HepG2 (cell line): ENCODE results near the gene GAS2. TPM values are rescaled to one million over a fixed set of nuclear protein-coding genes. Genes with fewer than 3 reads are reported as not detected.
A peak's percentile ranks its signal among the peaks of the same experiment; 100 is the strongest.

Experiments used
- GATA4 ChIP-seq: sonication (generic); IDR thresholded peaks from 2 replicates; pipeline ENCODE4 v1.6.1; 2016; ENCODE audit warnings: antibody characterized with exemption, low read depth, borderline replicate concordance
- HOXA7 ChIP-seq: sonication (generic); formaldehyde crosslinking; IDR thresholded peaks from 2 replicates; pipeline ENCODE4 v1.8.1; 2022; ENCODE audit warnings: mild to moderate bottlenecking, missing genetic modification reagents, moderate library complexity
- KLF11 ChIP-seq: IDR thresholded peaks from 2 replicates; pipeline ENCODE4 v1.6.1; 2016; ENCODE audit warnings: missing compliant biosample characterization
- MAFF ChIP-seq: IDR thresholded peaks from 2 replicates; pipeline ENCODE4 v1.6.1; 2011; ENCODE audit warnings: low read depth, low read length, improper control_type of control experiment
- PHB2 ChIP-seq: fragments of 450-650 bp; IDR thresholded peaks from 2 replicates; pipeline ENCODE4 v1.6.1; 2018; ENCODE audit not compliant: partially characterized antibody
- SP2 ChIP-seq: sonication (generic); formaldehyde crosslinking; IDR thresholded peaks from 2 replicates; pipeline ENCODE4 v1.5.1; 2020; ENCODE audit warnings: mild to moderate bottlenecking, missing genetic modification reagents
- ZFAT ChIP-seq: sonication (generic); formaldehyde crosslinking; conservative IDR thresholded peaks from 2 replicates; pipeline ENCODE4 v1.8.1; 2023; ENCODE audit warnings: missing genetic modification reagents, inconsistent platforms
- ZIK1 ChIP-seq: sonication (generic); formaldehyde crosslinking; IDR thresholded peaks from 2 replicates; pipeline ENCODE4 v1.5.0; 2020; ENCODE audit warnings: mild to moderate bottlenecking, low read depth, missing genetic modification reagents, borderline replicate concordance
- ZKSCAN1 ChIP-seq: fragments of 150-350 bp; IDR thresholded peaks from 2 replicates; pipeline ENCODE4 v1.6.1; 2014; ENCODE audit warnings: low read length
- ZNF10 ChIP-seq: sonication (generic); formaldehyde crosslinking; IDR thresholded peaks from 2 replicates; pipeline ENCODE4 v1.4.0; 2020; ENCODE audit warnings: mild to moderate bottlenecking, low read depth, missing genetic modification reagents, borderline replicate concordance
- ZNF75D ChIP-seq: sonication (generic); formaldehyde crosslinking; IDR thresholded peaks from 2 replicates; pipeline ENCODE4 v1.8.1; 2023; ENCODE audit warnings: missing genetic modification reagents, mild to moderate bottlenecking, borderline replicate concordance
- ZNF766 ChIP-seq: sonication (generic); formaldehyde crosslinking; IDR thresholded peaks from 2 replicates; pipeline ENCODE4 v1.5.0; 2020; ENCODE audit warnings: missing genetic modification reagents, borderline replicate concordance
- ZNF777 ChIP-seq: sonication (generic); formaldehyde crosslinking; IDR thresholded peaks from 2 replicates; pipeline ENCODE4 v1.4.0; 2020; ENCODE audit warnings: missing genetic modification reagents
- ZNF782 ChIP-seq: sonication (generic); formaldehyde crosslinking; IDR thresholded peaks from 2 replicates; pipeline ENCODE4 v1.4.0; 2020; ENCODE audit warnings: missing genetic modification reagents, mild to moderate bottlenecking, borderline replicate concordance
- polyA plus RNA-seq, 8 experiments: library from polyadenylated mRNA; depleted of rRNA in 3 of 8; stranded (reverse) in 7 of 8; unstranded in 1 of 8; fragments of >200 nt; fragmentation: Illumina TruSeq in 4 of 8; extraction: Trizol in 4 of 8; gene quantifications; 2 replicates each; pipeline versions ENCODE4 v1.2.1 to v1.2.3, GENCODE V29; 2011 to 2016; ENCODE audit warnings: low read depth in 4 of 8, missing spikeins in 1 of 8, mixed read lengths in 1 of 8; ENCODE audit not compliant: insufficient read depth in 1 of 8
- total RNA-seq, 5 experiments: library from RNA; depleted of rRNA; stranded (reverse); fragments of >200 nt; fragmentation: Illumina TruSeq; extraction: Trizol; gene quantifications; 2 replicates each; pipeline ENCODE4 v1.2.3, GENCODE V29; 2016; ENCODE audit warnings: low read depth in 1 of 5
- TF ChIP-seq, protein P1 (sequence below): sonication (generic); formaldehyde crosslinking; IDR thresholded peaks from 2 replicates; pipeline ENCODE4 v1.5.0; 2020; ENCODE audit warnings: missing genetic modification reagents
- TF ChIP-seq, protein P2 (sequence below): conservative IDR thresholded peaks from 2 replicates; pipeline ENCODE4 v1.6.1; 2018; ENCODE audit warnings: missing genetic modification reagents
- TF ChIP-seq, protein P3 (sequence below): sonication (generic); formaldehyde crosslinking; IDR thresholded peaks from 2 replicates; pipeline ENCODE4 v1.4.0; 2020; ENCODE audit warnings: missing genetic modification reagents, low read depth, mild to moderate bottlenecking, borderline replicate concordance
- TF ChIP-seq, protein P4 (sequence below): sonication (generic); formaldehyde crosslinking; IDR thresholded peaks from 2 replicates; pipeline ENCODE4 v1.5.0; 2020; ENCODE audit warnings: missing genetic modification reagents, mild to moderate bottlenecking, borderline replicate concordance
- TF ChIP-seq, protein P5 (sequence below): sonication (generic); formaldehyde crosslinking; IDR thresholded peaks from 2 replicates; pipeline ENCODE4 v1.4.0; 2020; ENCODE audit warnings: missing genetic modification reagents, borderline replicate concordance

The GAS2 gene
- total and polyA plus RNA-seq, 2 of the 13 experiments (the other 11 are each of a cell fraction or from before 2014, with no cell fraction given), result 26.0 to 85.1 TPM

DNA sequence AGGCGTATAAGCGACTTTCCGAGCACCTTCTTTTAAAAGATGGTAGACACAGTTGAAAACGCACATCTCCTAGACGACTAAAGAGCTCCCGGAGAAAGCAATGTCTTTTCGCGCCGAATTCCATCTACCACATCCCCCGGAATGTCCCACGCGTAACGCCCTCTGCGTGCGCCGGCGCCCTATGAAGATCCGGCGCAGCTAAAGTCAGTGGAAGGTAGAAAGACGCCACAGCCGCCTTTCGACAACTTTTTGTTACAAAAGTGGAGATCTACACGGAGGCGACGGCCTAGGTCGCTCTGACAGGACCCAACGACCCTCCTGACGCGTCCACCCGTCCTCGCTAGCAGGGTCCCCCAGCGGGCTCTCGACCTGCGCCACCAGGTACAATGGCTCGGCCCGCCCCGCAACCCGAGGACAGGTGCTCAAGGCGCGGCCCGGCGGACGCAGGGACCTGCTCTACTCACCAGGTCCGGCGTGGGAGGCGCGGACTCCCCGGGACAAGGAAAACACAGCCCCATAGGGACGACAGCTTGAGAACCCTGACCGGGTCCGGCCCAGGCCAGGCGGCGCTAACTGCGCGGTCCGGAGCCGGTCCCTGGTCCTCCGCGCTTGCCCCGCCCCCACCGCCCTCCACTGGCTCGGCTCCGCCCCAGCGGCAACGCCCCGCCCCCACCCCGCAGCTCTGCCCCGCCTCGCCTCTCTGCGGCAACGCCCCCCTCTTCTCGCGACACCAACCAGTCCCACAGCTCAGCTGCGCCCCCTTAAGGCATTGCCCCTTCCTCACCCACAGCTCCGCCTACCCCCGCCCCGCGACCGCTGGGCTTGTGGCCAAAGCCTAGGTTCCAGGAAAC lies 163.0 kb downstream of the GAS2 start, which contains the start of gene SVIP (continued):
- TF ChIP-seq ZIK1 (CRISPR knock-in tag) (0 out of 2 replicates have a peak, but pooled peaks have one; percentile 32), SP2 (CRISPR knock-in tag) (no peak), MAFF (no peak), ZKSCAN1 (no peak), KLF11 (no peak), ZNF777 (CRISPR knock-in tag) (no peak), ZNF10 (CRISPR knock-in tag) (no peak), ZFAT (no peak), PHB2 (no peak), ZNF782 (CRISPR knock-in tag) (no peak), GATA4 (no peak), ZNF766 (CRISPR knock-in tag) (no peak), HOXA7 (no peak), ZNF75D (CRISPR knock-in tag) (no peak)
- TF ChIP-seq, protein P1, sequence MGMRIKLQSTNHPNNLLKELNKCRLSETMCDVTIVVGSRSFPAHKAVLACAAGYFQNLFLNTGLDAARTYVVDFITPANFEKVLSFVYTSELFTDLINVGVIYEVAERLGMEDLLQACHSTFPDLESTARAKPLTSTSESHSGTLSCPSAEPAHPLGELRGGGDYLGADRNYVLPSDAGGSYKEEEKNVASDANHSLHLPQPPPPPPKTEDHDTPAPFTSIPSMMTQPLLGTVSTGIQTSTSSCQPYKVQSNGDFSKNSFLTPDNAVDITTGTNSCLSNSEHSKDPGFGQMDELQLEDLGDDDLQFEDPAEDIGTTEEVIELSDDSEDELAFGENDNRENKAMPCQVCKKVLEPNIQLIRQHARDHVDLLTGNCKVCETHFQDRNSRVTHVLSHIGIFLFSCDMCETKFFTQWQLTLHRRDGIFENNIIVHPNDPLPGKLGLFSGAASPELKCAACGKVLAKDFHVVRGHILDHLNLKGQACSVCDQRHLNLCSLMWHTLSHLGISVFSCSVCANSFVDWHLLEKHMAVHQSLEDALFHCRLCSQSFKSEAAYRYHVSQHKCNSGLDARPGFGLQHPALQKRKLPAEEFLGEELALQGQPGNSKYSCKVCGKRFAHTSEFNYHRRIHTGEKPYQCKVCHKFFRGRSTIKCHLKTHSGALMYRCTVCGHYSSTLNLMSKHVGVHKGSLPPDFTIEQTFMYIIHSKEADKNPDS, result no peak
- TF ChIP-seq, protein P2, sequence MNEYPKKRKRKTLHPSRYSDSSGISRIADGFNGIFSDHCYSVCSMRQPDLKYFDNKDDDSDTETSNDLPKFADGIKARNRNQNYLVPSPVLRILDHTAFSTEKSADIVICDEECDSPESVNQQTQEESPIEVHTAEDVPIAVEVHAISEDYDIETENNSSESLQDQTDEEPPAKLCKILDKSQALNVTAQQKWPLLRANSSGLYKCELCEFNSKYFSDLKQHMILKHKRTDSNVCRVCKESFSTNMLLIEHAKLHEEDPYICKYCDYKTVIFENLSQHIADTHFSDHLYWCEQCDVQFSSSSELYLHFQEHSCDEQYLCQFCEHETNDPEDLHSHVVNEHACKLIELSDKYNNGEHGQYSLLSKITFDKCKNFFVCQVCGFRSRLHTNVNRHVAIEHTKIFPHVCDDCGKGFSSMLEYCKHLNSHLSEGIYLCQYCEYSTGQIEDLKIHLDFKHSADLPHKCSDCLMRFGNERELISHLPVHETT (CRISPR knock-in tag), result no peak
- TF ChIP-seq, protein P3, sequence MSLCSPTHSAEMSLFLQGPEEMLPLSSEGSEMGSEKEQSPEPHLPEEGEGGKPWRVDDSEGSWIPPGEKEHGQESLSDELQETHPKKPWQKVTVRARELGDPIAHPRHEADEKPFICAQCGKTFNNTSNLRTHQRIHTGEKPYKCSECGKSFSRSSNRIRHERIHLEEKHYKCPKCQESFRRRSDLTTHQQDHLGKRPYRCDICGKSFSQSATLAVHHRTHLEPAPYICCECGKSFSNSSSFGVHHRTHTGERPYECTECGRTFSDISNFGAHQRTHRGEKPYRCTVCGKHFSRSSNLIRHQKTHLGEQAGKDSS (CRISPR knock-in tag), result peak; percentile 42; the same call in 1 of the 2 replicates
- TF ChIP-seq, protein P4, sequence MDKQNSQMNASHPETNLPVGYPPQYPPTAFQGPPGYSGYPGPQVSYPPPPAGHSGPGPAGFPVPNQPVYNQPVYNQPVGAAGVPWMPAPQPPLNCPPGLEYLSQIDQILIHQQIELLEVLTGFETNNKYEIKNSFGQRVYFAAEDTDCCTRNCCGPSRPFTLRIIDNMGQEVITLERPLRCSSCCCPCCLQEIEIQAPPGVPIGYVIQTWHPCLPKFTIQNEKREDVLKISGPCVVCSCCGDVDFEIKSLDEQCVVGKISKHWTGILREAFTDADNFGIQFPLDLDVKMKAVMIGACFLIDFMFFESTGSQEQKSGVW (CRISPR knock-in tag), result no peak
- TF ChIP-seq, protein P5, sequence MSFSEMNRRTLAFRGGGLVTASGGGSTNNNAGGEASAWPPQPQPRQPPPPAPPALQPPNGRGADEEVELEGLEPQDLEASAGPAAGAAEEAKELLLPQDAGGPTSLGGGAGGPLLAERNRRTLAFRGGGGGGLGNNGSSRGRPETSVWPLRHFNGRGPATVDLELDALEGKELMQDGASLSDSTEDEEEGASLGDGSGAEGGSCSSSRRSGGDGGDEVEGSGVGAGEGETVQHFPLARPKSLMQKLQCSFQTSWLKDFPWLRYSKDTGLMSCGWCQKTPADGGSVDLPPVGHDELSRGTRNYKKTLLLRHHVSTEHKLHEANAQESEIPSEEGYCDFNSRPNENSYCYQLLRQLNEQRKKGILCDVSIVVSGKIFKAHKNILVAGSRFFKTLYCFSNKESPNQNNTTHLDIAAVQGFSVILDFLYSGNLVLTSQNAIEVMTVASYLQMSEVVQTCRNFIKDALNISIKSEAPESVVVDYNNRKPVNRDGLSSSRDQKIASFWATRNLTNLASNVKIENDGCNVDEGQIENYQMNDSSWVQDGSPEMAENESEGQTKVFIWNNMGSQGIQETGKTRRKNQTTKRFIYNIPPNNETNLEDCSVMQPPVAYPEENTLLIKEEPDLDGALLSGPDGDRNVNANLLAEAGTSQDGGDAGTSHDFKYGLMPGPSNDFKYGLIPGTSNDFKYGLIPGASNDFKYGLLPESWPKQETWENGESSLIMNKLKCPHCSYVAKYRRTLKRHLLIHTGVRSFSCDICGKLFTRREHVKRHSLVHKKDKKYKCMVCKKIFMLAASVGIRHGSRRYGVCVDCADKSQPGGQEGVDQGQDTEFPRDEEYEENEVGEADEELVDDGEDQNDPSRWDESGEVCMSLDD (CRISPR knock-in tag), result 0 out of 2 replicates have a peak, but pooled peaks have one; percentile 47
